ENCODE data around the gene NOC4L.
"Not testable (repeated sequence)": the region's sequence is repeated elsewhere in the genome, so short reads cannot be mapped to it uniquely, and the experiment has no call there.

The NOC4L gene

DNA sequence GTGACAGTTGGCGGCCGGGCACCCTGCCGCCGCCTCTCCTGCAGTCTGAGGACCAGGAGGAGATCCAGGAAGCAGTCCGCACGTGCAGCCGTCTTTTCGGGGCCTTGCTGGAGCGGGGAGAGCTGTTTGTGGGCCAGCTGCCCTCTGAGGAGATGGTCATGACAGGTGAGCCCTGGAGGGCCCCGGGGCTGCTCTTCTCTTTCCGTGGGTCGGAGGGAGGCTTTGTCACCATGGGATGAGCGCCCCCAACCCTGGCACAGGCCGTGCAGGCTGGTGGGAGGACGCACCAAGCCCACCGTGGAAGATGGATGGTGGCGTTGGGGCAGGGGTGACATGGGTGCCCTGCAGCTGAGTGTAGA lies 532 bp downstream of the NOC4L start:
- DNase-seq: no peak

- DNase-seq: no peak
Measured at GRCh38 chr12:132145334-132145733, 1.1 kb downstream of the NOC4L start.

GRCh38 chr12:132146098-132146497 lies 1.8 kb downstream of the NOC4L start:
- no peak for DNase-seq

- no peak for DNase-seq
Measured at GRCh38 chr12:132146772-132147422, 2.6 kb downstream of the NOC4L start.

DNA sequence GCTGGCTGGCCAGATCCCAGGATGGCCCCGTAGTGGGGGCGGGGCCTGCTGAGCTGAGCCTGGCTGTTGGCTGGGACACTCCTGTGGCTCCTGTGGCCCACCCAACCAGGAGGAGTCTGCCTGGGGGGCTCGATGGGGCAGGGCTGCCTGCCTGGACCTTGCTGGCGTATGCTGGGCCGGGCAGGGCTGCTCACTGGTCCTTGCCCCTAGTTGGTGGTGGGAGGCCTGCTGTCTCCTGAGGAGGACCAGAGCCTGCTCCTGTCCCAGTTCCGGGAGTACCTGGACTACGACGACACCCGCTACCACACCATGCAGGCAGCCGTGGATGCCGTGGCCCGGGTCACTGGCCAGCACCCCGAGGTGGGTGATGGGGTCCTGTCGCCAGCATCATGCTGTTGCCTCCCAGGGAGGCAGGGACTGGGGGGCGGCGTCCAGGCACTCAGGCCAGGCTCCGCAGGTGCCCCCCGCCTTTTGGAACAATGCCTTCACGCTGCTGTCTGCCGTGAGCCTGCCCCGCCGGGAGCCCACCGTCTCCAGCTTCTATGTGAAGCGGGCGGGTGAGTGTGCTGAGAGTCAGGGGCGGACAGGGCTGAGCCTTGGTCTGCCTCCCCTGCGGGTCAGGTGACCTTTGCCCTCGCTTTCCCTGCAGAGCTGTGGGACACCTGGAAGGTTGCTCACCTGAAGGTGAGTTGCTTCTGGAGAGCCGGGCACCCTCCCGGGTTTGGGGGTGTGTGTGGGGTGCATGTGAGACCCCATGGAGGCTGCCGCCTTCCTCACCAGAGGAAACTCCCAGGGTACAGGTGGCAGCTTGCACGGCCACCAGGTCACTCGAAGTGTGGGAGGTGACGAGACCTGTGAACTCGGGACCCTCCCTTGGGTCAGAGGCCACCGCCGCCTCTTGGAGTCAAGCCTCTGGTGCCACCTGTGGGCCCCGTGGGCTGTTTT lies 3.4 kb downstream of the NOC4L start:
- no peak for DNase-seq

GRCh38 chr12:132148368-132149045 lies 4.2 kb downstream of the NOC4L start:
- DNase-seq: no peak

GRCh38 chr12:132149526-132149925 lies 5.3 kb downstream of the NOC4L start:
- not testable (repeated sequence) for DNase-seq

- DNase-seq: no peak
Measured at GRCh38 chr12:132150780-132151144, 6.5 kb downstream of the NOC4L start.

DNA sequence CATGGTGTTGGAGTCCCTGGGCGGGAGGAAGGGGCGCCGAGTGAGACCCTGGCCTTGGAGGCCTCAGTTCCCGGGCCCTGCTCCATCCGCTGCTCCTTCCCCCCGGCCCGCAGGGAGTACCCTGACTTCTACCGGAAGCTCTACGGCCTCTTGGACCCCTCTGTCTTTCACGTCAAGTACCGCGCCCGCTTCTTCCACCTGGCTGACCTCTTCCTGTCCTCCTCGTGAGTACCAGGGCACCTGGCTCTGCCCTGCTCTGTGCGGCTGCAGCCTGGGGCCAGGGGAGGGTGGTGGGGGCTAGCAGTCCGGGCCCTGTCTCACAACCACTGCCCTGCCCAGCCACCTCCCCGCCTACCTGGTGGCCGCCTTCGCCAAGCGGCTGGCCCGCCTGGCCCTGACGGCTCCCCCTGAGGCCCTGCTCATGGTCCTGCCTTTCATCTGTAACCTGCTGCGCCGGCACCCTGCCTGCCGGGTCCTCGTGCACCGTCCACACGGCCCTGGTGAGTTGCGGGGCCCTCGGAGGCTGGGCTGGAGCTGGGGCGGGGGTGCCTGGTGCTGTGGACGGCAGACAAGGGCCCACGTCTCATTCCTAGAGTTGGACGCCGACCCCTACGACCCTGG lies 7.0 kb downstream of the NOC4L start:
- no peak for DNase-seq

DNA sequence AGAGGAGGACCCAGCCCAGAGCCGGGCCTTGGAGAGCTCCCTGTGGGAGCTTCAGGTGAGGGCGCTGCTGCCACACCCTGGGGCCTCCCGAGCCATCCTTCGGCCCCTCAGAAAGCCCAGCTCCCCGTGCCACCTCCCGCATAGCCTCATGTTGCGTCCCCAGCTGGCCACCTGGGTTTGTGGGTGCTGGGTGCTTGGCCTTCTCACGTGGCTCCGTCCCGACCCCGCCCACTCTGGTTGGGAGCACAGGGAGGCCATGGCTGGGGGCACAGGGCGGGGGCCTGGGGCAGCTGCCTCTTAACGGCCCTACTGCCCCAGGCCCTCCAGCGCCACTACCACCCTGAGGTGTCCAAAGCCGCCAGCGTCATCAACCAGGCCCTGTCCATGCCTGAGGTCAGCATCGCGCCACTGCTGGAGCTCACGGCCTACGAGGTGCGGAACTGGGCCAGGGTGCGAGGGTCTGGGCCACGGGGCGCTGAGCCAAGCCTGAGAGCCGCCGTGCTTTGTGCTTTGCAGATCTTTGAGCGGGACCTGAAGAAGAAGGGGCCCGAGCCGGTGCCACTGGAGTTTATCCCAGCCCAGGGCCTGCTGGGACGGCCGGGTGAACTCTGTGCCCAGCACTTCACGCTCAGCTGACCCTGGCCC lies 7.6 kb downstream of the NOC4L start:
- DNase-seq: no peak

GRCh38 chr12:132152411-132152821 lies 8.2 kb downstream of the NOC4L start:
- no peak for DNase-seq

DNA sequence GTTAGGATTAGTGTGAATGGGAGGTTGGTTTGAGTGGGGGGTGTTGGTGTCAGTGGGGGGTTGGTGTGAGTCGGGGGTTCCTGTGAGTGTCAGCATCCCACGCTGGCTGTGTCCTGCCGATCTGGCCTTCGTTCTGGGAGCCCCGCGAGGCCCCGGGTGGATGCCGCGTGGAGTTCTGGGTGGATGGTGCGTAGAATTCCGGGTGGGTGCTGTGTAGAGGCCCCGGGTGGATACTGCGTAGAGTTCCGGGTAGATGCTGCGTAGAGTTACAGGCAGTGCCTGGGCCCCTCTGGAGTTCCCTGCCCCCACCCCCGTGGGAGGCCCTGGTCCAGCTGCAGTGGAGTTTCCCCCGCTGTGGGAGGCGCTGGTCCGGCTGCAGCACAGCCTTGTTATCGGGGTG lies 8.7 kb downstream of the NOC4L start:
- no peak for DNase-seq

DNA sequence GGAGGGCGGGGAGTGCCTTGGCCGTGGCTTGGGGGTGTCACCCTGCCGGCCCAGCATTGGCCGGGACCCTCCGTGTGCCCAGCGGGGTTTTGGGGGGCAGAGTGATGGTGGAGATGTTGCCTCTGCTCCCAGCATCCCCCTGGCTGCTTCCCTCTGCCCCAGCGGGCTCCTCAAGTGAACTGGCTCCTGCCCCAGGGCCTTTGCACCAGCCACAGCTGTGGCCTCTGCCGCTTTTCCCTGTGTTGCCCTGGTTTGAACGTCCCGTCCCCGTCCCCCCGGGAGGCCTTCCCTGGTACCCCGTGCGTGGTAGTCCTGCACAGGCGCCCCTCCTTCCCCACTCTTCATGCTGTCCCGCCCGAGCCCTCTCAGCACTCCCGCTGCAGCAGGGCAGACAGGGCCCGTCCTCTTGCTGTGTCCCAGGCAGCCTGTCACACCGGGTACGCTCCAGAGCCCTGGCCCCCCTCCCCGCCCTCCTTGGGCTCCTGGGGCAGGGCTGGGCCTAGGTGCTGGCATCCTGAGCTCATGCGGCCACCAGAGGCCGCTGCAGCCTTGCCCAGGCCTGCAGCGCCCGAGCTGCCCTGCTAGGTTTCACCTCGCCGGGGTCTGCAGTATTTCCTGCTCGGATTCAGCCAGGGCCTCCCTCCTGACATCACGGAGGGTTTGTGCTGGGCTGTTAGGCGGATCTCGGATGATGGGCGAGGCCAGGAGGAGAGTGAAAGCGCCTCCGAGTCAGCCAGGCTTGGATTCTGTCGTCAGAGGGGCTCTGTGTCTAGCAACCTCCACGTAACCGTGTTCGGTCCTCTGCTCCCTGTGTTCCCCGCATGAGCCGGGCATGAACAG lies 9.5 kb downstream of the NOC4L start:
- peak in 1 of 2 donors; percentile 32 for DNase-seq

DNA sequence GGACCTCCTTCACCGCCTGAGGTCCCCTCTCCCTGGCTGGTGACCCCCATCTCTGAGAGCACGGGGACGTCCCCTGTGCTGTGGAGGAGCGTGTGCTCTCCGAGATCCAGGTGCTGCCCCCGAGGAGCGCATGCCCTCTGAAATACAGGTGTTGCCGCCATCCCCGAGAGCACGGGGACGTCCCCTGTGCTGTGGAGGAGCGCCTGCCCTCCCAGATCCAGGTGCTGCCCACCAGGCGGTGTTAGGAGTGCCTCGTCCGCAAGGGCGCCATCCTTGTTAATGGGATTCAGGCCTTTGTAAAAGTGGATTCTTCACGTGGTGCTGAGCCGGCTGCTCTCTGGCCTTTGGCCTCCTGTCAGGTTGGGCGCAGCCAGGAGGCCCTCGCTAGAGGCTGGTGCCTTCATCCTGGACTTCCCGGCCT lies 10.1 kb downstream of the NOC4L start:
- no peak for DNase-seq

- no peak for DNase-seq
Measured at GRCh38 chr12:132154941-132155770, 10.9 kb downstream of the NOC4L start.

- no peak for DNase-seq
Measured at GRCh38 chr12:132155771-132156572, 11.7 kb downstream of the NOC4L start.

GRCh38 chr12:132156573-132157325 lies 12.5 kb downstream of the NOC4L start:
- no peak for DNase-seq

DNA sequence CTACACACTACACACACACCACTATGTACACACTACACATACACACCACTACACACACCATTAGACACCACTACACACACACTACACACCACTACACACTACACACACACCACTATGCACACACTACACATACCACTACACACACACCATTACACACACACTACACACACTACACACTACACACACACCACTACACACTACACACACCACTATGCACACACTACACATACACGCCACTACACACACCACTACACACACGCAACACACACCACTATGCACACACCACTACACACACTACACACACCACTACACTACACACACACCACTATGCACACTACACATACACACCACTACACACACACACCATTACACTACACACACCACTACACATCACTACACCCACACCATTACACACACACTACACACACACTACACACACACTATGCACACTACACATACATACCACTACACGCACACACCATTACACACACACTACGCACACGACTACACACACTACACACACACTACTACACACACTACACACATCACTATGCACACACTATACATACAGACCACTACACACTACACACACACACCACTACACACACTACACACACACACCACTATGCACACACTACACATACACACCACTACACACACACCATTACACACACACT lies 13.6 kb downstream of the NOC4L start:
- DNase-seq: no peak

Data from hippocampal formation (tissue), 2 donors.